ENCODE results near the gene CELA2B.

GRCh38 chr1:15439325-15439724 is 36.6 kb upstream of the CELA2B start:
- TF ChIP-seq CTCF (IDR thresholded peaks at IDR 0.05 in 4 of 5, conservative IDR thresholded peaks at IDR 0.05 in 1 of 5), result no peak
- no peak for TF ChIP-seq POLR2A (IDR thresholded peaks at IDR 0.05)

Measured in gastrocnemius medialis (tissue), 4 donors.